SU-DHL-6 (cell line): ENCODE data around the gene SIDT2.

Experiments
- H2AFZ ChIP-seq: fragments of 200-600 bp; sonication (generic); 2 replicates; pipeline ENCODE4 v1.6.1; 2014; ENCODE audit warnings: low read depth, mild to moderate bottlenecking, moderate library complexity, mixed read lengths, antibody characterized with exemption, low read length; ENCODE audit not compliant: severe bottlenecking
- H3F3A ChIP-seq: fragments of 200-600 bp; shearing (Covaris generic); 2 replicates; pipeline ENCODE4 v1.6.0; 2016; ENCODE audit warnings: antibody characterized with exemption, mild to moderate bottlenecking; ENCODE audit not compliant: insufficient read depth
- H3K27ac ChIP-seq: fragments of 200-600 bp; sonication (generic); 2 replicates; pipeline ENCODE4 v1.5.1; 2016; ENCODE audit warnings: low read depth, mild to moderate bottlenecking, low read length, moderate library complexity, mixed read lengths
- H3K27me3 ChIP-seq: fragments of 200-600 bp; sonication (generic), shearing (Covaris generic); 2 replicates; pipeline ENCODE4 v1.6.0; 2014; ENCODE audit warnings: mild to moderate bottlenecking, low read length
- H3K36me3 ChIP-seq: fragments of 200-600 bp; sonication (generic); 2 replicates; pipeline ENCODE4 v1.6.1; 2014; ENCODE audit warnings: mild to moderate bottlenecking, low read length, mixed read lengths
- H3K4me2 ChIP-seq: fragments of 300-600, 200-600 bp; shearing (Covaris generic), sonication (generic); 2 replicates; pipeline ENCODE4 v1.6.0; 2014; ENCODE audit warnings: low read length, low read depth, mild to moderate bottlenecking; ENCODE audit not compliant: poor library complexity, severe bottlenecking
- H3K4me3 ChIP-seq: fragments of 200-600 bp; sonication (generic); 2 replicates; pipeline ENCODE4 v1.5.1; 2014; ENCODE audit warnings: antibody characterized with exemption, low read length, mild to moderate bottlenecking, mixed read lengths; ENCODE audit not compliant: insufficient read depth, poor library complexity, severe bottlenecking
- H3K79me2 ChIP-seq: fragments of 200-600 bp; sonication (generic); 2 replicates; pipeline ENCODE4 v1.6.1; 2014; ENCODE audit warnings: mild to moderate bottlenecking, low read length, moderate library complexity; ENCODE audit not compliant: insufficient read depth
- H3K9ac ChIP-seq: fragments of 200-600 bp; sonication (generic); 2 replicates; pipeline ENCODE4 v1.7.0; 2014; ENCODE audit warnings: mild to moderate bottlenecking, low read length
- H3K9me2 ChIP-seq: fragments of 200-600 bp; sonication (generic); replicated peaks from 2 replicates; pipeline ENCODE4 v1.6.1; 2014; ENCODE audit warnings: low read length; ENCODE audit not compliant: insufficient read depth
- H3K9me3 ChIP-seq: fragments of 200-600 bp; sonication (generic); 2 replicates; pipeline ENCODE4 v1.6.1; 2014; ENCODE audit warnings: low read length, mixed read lengths; ENCODE audit not compliant: insufficient read depth
- H4K20me1 ChIP-seq: fragments of 200-600 bp; sonication (generic); 2 replicates; pipeline ENCODE4 v1.6.1; 2014; ENCODE audit warnings: low read depth, mild to moderate bottlenecking, antibody characterized with exemption, low read length, moderate library complexity, mixed read lengths
- CTCF ChIP-seq: fragments of 200-600 bp; sonication (generic); IDR thresholded peaks from one replicate; pipeline ENCODE4 v1.5.1; 2017; ENCODE audit warnings: antibody characterized with exemption, mild to moderate bottlenecking, low read length, moderate library complexity; ENCODE audit not compliant: insufficient read depth, poor library complexity, severe bottlenecking
- EZH2phosphoT487 ChIP-seq: fragments of 200-600 bp; sonication (generic), shearing (Covaris generic); conservative IDR thresholded peaks from 2 replicates; pipeline ENCODE4 v1.6.1; 2018; ENCODE audit warnings: mild to moderate bottlenecking, antibody characterized with exemption, low read length, moderate library complexity, mixed read lengths

The SIDT2 gene

GRCh38 chr11:117220999-117221774 is 42.6 kb downstream of the SIDT2 start:
- H4K20me1 ChIP-seq: no peaks in the 10 kb centered on the region
- H3K9me3 ChIP-seq: no peaks in the 10 kb centered on the region
- no peak overlapping the region for H2AFZ ChIP-seq
- H3K27ac ChIP-seq: no peak overlapping the region
- no peak overlapping the region for H3K9ac ChIP-seq
- TF ChIP-seq EZH2phosphoT487 (no peak), CTCF (no peak)
- no peak overlapping the region for H3K4me2 ChIP-seq
- H3K27me3 ChIP-seq: no peaks in the 10 kb centered on the region
- H3K79me2 ChIP-seq: no peaks in the 10 kb centered on the region
- H3F3A ChIP-seq: no peaks in the 10 kb centered on the region
- no peaks in the 10 kb centered on the region for H3K36me3 ChIP-seq
- no peak overlapping the region for H3K4me3 ChIP-seq
- H3K9me2 ChIP-seq: no peaks in the 10 kb centered on the region

DNA sequence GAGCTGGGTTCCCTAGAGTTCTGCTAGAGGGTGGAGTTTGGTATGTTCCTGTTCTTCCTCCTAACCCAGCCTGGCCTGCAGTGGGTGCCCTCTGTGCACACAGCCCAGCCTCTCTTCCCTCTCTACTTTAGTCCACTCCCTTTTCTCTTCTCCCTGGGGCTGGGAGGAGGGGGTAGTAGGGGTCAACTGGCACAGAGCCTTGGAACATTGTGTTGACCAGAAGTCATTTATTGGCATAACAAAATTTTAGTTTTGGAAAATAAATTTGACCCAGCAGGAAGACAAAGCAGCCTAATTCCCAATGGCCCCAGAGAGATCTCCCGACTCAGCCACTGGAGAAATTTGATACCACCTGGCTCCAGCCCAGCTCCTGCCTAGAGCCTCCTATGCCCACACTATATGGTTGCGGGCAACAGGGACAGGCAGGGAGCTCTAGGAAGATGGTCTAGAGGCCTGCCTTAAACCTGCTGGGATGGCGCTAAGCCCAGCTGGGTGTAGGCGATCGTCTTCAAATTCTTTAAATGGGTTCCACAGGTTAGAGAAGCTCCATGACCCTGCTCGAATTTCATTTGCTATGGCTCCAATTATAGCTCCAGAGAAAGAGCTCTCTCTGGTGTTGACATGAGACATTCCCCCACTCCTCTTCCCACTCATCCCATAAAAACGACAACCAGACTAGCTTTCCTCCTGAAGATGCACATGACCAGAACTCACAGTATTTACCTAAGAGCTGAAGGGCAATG is 43.4 kb downstream of the SIDT2 start:
- Histone ChIP-seq H3F3A (no peaks in the 10 kb centered on the region), H3K9ac (no peak overlapping the region), H3K9me2 (no peaks in the 10 kb centered on the region), H4K20me1 (no peaks in the 10 kb centered on the region), H3K4me3 (no peak overlapping the region), H3K79me2 (no peaks in the 10 kb centered on the region), H3K27me3 (no peaks in the 10 kb centered on the region), H3K27ac (no peak overlapping the region), H3K9me3 (no peaks in the 10 kb centered on the region), H3K36me3 (no peaks in the 10 kb centered on the region), H3K4me2 (no peak overlapping the region), H2AFZ (no peak overlapping the region)
- no peak for TF ChIP-seq EZH2phosphoT487
- TF ChIP-seq CTCF: no peak

GRCh38 chr11:117222991-117223740 is 44.6 kb downstream of the SIDT2 start:
- H3K79me2 ChIP-seq: no peaks in the 10 kb centered on the region
- no peaks in the 10 kb centered on the region for H3F3A ChIP-seq
- H3K9ac ChIP-seq: no peak overlapping the region
- no peak for TF ChIP-seq EZH2phosphoT487
- TF ChIP-seq CTCF: no peak
- H3K9me2 ChIP-seq: no peaks in the 10 kb centered on the region
- no peak overlapping the region for H3K4me2 ChIP-seq
- no peak overlapping the region for H3K4me3 ChIP-seq
- no peaks in the 10 kb centered on the region for H3K27me3 ChIP-seq
- H3K36me3 ChIP-seq: no peaks in the 10 kb centered on the region
- no peak overlapping the region for H2AFZ ChIP-seq
- H3K27ac ChIP-seq: no peak overlapping the region
- H3K9me3 ChIP-seq: no peaks in the 10 kb centered on the region
- H4K20me1 ChIP-seq: no peaks in the 10 kb centered on the region
